SW 1271 (cell line): Measurements from ENCODE around the gene DNAH1.

Experiments used
- DNase-seq, 2 experiments: peaks; one replicate each; lab custom pipeline; 2025; lab: John Stamatoyannopoulos, UW

Gene DNAH1

DNA sequence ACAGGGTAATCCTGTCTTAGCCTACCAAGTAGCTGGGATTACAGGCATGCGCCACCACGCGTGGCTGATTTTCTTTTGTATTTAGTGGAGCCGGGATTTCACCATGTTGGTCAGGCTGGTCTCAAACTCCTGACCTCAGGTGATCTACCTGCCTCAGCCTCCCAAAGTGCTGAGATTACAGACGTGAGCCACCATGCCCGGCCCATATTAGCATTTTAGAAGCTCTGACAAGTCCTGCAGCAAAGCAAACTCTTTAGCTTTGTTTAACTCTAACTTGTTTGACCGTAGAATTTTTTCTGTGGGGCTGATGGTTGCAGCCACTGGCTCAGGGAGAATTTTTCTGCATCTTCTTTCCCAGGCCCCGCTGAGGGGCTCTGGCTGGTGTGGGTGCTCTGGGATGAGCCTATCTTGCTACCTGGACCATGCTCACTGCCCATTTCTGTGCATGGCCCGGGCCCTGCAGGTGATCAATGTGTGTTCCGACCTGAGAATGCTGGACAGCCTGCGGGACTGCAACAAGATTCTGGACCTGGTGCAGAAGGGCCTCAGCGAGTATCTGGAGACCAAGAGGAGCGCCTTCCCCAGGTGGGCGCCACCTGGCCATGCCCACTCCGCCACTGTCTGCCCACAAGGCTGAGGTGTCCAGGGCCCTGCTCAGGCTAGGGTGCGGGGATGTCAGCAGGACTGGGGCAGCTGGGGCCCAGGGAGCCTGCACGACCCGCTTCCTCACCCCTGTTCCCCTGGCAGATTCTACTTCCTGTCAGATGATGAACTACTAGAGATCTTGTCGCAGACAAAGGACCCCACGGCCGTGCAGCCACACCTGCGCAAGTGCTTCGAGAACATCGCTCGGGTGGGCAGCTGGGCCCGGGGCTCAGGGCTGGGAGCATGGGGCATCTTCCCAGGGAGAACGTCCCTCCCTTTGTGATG is 41.3 kb downstream of the DNAH1 start:
- DNase-seq, result no peak

DNA sequence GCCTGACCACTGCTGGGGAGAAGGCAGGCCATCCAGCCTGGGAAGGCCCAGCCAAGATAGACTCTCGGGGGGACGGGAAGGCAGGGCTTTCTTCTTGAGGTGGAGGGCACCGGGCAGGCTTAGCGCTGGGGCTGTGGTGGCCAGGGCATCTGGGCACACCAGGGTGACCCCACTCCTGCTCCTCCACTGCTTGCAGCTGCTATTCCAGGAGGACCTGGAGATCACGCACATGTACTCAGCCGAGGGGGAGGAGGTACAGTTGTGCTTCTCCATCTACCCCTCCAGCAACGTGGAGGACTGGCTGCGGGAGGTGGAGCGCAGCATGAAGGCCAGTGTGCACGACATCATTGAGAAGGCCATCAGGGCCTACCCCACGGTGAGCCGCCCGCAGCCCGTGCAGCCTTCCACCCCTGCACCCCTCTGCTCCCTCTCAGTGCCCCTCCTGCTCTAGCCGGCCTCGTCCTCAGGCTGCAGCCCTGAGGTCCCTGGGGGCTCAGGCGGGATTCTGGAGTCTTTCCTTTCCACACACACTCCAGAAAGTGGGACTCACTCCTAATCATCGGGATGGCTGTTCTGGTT is 42.3 kb downstream of the DNAH1 start:
- DNase-seq, result no peak

DNA sequence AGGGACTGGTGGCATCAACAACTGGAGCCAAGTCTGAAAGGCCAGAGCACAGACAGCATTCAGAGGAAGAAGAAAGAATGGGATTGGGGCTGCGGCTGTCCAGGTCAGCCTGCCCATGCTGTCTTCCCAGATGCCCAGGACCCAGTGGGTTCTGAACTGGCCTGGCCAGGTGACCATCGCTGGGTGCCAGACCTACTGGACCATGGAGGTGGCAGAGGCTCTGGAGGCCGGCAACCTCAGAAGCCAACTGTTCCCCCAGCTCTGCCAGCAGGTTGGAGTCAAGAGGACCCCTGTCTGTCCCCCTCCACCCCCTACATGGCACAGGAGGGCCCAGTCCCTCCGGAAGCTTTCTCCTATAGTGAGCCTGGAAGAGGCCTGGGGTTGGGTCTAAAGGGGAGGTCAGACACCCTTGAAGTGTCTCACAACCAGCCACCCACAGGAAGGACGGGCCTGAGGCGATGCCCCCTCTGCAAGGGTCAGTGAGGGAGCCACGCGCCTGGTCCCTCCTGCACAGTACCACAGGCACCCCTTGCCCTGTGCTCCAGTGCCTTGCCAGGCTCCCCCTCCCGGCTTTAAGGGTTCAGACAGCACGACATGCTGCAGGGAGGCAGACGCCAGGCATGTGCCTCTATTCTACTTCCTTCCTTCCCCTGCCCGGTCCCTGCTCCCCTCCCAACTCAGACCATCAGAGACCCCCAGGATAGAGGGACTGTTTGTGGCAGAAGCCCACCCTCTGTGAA is 43.2 kb downstream of the DNAH1 start:
- no peak for DNase-seq

DNA sequence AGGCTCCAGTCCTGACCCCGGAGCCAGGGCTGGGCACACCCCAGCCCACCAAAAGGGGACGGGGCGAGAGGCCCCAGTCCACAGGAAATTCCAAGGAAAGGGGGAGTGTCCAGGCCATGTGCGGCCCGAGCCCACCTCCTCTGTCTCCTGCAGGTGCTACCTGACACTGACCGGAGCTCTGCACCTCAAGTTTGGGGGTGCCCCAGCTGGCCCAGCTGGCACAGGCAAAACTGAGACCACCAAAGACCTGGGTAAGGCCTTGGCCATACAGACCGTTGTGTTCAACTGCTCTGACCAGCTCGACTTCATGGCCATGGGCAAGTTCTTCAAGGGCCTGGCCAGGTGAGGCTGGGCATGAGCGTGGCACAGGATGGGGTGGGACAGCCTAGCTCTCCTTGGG is 44.9 kb downstream of the DNAH1 start:
- no peak for DNase-seq

DNA sequence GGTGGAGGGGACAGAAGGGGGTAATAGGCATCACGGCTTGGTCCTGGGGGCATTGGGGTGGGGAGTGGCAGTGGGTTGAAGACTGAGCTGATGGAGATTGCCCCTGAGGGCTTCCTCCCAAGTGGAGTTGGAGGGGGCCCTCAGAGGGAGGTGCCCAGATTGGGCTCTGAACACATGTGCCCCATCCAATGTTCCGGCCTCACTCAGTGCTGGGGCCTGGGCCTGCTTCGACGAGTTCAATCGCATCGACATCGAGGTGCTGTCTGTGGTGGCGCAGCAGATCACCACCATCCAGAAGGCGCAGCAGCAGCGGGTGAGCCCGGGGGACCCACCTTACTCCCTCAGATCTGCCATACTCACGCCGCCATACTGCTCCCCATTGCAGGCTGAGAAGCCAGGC is 45.3 kb downstream of the DNAH1 start:
- no peak for DNase-seq

DNA sequence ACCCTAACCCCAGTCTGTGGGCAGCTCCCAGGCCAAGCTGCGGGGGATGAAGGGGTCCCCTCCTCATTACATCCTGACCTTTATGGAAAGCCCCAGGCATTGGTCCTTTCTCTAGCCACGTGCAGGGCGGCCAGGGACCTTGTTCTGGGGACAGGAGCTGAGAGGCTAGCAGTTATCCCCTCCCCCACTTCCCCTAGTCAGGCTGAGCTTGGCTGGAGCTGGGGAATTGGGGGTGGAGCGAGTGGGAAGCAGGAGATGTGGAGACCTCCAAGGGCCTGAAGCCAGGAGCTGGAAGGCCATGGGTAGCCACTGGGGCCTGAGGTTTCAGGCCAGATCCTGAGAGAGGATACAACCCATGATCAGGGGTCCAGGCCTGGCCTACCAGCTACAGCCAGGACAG is 45.8 kb downstream of the DNAH1 start:
- DNase-seq, result no peak

DNA sequence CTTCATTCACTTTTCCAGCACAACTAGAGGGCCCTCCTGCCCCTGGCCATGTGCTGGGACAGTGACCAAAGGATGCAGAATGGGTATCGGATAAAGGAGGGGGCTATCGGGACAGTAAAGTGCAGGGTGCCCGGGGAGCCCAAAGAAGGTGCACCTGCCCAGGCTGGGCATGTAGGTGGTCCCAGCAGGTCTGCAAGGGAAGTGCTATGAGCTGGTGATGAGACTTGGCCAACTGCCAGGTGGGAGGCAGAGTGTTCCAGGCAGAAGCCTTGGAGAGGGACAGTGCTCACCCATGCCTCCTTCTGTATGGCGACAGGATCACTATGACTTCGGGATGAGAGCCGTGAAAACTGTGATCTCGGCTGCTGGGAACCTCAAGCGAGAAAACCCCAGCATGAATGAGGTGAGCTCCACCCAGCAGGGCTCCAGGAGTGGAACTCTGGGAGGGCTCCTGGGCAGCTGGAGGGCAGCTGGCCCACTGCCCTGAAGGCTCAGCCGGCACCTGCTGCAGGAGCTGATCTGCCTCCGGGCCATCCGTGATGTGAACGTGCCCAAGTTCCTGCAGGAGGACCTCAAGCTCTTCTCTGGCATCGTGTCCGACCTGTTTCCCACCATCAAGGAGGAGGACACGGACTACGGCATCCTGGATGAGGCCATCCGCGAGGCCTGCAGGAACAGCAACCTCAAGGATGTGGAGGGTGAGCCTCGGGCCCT is 48.4 kb downstream of the DNAH1 start:
- DNase-seq, result no peak

DNA sequence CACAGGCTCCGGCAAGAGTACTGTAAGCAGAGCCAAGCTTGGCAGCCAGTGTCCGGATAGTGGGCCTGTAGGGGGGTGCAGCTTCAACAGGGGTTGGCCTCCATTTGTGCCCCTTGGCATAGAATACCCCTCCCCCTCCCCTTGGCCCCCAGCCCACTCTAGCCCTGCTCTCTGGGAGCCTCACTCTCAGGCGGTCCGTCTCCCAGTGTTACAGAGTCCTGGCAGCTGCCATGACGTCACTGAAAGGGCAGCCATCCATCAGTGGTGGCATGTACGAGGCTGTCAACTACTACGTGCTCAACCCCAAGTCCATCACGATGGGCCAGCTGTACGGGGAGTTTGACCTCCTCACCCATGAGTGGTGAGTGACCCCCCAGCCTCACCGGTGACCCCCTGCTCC is 50.4 kb downstream of the DNAH1 start:
- no peak for DNase-seq

DNA sequence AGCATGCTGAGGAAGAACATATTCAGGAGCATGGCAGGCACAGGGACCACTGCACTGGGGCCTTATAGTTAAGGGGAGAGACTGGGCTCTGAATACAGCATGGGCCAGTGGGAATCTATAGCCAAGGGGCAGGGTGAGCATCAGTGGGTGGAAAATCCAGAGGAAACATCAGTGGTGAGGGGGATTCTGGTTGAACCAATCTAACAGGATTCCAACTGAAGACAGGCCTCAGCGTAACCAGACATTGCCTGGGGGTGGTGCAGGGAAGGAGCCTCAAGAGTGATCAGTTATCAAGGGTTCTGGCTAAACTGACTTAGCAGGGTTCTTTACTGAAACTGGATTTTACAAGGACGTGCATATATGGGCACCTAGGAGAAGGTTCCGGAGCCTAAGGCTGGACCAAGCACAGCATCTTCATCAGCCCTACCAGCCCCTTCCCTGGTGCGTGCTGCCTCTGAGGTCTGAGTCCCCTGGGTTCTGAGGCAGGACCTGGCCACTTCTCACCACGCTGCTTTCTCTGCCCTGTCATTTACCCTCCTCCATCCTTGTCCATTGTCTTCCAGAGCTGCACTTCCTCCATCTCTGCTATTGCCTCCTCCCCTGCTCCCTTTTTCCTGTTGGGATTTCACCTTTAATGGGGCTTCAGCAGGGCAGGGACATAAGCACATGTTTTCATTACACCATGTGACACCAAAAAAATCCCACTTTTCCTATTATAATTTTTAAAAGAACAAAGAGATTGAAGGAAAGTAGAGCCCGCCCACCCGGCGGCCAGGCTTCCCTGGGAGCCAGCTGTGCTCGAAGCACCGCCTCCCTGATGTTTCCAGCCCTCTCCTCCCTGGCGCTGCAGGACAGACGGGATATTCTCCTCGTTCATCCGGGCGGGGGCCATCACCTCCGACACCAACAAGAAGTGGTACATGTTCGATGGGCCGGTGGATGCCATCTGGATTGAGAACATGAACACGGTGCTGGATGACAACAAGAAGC is 52.1 kb downstream of the DNAH1 start:
- no peak for DNase-seq

DNA sequence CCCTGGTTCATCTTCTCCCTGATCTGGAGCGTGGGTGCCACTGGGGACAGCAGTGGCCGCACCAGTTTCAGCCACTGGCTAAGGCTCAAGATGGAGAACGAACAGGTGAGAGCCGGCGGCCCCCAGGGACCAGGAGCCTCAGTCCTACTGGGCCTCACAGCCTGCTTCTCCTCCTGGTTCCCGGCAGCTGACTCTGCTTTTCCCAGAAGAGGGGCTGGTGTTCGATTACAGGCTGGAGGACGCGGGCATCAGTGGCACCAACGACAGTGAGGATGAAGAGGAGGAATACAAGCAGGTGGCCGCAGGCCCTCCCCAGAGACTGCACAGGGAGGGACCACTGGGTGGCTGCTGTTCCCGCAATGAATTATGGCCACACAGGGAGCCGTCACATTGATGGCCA is 54.4 kb downstream of the DNAH1 start:
- DNase-seq, result no peak

DNA sequence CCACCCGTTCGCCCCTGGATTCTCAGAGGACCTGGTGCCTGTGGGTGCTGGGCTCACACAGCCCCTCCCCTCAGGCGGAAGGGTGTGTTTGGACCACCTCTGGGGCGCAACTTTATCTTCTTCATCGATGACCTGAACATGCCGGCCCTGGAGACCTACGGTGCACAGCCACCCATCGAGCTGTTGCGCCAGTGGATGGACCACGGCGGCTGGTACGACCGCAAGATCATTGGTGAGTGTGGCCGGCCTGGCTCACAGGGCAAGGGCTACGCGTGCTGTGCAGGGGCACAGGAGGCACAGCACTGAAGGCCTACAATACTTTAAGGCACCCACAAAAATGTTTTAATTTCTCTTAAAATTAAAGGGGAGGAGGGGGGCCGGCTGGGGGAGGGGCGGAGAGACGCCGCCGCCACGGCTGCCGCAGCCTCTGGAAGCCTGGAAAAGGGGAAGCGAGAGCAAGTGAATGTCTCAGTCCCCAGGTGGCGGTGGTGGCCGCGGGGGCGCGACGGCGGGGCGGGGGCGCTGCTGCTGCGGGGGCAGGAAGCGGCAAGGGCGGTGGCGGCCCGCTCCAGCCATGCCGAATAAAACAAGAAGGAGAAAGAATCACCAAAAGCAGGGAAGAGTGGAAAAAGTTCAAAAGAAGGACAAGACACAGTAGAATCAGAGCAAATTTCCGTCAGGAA is 56.8 kb downstream of the DNAH1 start:
- no peak for DNase-seq

DNA sequence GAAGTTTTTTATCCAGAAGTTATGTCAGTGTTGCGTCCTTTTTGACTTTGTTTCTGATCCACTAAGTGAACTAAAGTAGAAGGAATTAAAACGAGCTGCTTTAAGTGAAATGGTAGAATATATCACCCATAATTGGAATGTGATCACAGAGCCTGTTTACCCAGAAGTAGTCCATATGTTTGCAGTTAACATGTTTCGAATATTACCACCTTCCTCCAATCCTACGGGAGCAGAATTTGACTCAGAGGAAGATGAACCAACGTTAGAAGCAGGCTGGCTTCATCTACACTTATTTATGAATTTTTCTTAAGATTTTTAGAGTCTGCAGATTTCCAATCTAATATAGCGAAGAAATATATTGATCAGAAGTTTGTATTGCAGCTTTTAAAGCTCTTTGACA is 57.6 kb downstream of the DNAH1 start:
- no peak for DNase-seq

DNA sequence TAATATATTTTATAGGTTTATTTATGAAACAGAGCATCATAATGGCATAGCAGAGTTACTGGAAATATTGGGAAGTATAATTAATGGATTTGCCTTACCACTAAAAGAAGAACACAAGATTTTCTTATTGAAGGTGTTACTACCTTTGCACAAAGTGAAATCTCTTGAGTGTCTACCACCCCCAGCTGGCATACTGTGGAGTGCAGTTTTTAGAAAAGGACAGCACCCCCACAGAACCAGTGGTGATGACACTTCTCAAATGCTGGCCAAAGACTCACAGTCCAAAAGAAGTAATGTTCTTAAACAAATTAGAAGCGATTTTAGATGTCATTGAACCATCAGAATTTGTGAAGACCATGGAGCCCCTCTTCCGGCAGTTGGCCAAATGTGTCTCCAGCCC is 58.1 kb downstream of the DNAH1 start:
- no peak for DNase-seq

DNA sequence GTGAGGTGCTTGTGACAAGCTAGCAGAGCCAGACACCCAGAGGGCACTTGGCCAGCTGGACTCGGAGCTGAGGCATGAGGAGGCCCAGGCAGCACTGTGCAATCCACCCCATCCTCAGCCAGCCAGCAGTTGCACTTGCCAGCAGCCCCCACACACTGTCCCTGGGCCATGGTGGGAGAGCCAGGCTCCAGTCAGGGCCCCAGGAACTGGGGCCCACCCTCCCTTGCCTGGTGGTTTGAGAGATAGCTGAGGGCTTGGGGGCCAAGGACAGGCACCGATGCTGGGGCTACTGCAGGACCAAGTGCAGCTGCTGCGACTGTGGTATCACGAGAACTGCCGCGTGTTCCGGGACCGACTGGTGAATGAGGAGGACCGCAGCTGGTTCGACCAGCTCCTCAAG is 63.5 kb downstream of the DNAH1 start:
- no peak for DNase-seq

DNA sequence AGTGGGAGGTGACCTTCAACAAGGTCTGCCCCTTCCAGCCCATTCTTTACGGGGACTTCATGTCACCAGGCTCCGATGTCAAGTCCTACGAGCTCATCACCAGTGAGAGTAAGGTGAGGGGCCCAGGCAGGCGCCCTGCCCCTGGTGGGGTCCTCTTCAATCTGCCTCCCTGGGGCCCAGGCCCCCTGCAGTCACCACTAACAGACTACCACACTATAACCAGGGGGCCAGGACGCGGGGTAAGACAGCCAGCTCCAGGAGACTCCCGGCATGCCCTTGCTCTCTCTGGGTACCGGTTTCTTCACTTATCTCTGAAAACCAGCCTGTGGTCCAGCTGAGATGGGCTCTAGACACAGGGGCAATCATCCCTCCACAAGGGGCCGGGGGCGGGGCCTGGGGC is 63.9 kb downstream of the DNAH1 start:
- no peak for DNase-seq

DNA sequence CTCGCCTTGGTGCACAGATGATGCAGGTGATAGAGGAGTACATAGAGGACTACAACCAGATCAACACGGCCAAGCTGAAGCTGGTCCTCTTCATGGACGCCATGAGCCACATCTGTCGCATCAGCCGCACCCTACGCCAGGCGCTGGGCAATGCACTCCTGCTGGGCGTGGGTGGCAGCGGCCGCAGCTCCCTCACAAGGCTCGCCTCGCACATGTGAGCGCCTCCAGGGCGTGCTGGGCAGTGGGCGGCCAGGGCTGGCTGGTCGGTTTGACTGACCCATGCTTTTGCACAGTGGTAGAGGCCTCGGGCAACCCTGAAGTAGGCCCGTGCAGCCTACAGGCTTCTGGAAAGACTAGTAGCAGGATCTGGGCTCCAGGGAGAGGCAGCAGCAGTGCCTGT is 65.5 kb downstream of the DNAH1 start:
- no peak for DNase-seq

DNA sequence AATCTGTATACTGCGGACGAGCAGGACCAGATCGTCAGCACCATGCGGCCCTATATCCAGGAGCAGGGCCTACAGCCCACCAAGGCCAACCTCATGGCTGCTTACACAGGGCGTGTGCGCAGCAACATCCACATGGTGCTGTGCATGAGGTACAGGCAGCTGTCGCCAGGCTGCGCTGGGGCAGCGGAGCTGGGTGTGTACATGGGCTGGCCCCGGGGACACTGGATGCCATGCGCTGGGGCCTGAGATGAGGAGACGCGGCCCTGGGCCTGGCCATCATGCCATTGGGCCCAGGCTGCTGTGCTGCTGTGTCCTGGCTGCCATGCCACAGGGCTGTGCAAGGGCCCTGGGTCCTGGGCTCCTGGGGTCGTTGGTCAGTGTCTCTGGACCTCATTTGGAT is 67.3 kb downstream of the DNAH1 start:
- no peak for DNase-seq

DNA sequence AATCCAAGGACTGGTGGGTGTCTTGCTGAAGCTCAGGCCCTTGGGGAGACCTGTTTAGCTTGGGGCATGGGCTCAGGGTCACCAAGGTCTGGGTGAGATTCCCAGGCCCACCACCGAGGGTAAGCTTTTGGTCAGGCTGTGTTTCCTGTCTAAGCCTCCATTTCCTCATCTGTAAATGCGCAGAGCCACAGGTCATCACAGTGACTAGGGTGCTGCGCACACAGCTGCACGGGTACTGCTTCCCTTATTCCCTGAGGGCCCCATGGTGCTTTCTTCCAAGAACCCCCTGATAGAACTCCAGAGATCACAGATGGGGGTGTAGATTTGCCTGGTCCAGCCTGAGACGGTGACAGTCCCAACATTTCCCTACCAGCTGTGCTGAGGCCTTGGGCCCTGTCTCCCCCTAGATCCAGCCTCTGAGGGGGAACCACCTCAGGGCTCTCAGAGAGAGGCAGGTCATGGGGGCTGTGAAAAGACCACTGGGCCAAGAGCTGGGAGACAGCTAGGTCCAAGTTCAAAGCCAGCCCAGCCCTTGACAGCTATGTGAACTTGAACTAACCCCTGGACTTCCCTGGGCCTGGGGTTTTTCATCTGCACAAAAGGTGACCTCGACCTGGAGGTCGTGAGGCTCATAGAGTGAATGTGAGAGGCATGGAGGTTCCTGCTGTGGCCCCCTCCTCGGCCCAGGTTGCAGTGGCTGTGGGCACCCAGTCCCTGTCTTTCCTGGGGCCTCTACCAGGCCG is 68.1 kb downstream of the DNAH1 start:
- DNase-seq, result no peak

DNA sequence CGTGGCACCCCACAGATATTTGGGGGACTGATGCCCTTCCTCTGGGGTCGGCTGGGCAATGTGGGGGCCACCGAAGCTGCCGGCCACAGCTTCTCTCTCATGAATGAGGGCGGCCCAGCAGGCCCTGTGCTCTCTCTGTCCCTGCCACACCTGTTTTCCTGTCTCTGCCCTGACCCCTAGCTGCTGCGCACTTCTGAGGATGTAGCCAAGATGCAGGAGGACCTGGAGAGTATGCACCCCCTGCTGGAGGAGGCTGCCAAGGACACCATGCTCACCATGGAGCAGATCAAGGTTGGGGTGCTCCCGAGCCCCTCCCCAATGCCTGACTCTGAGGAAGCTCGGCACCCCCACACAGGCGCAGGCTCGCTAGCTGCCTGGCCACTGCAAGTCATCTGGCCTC is 69.0 kb downstream of the DNAH1 start:
- DNase-seq, result no peak

DNA sequence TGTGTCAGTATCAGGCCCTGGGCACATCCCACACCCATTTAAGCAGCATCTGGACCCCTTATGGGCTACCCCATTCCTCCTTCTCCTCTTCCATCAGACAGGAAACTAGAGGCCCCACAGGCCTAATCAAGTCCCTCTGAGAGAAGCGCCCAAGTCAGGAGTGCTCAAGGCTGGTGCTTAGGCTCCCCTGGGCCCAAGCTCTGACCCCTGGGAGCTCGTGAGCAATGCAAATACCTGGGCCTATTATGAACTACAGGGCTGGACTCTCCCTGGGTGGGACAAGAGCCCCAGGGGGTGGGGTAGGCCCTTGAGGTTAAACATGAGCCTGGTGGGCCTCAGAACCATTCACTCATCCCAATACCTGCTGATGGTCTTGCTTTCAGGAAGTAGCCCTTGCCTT is 71.4 kb downstream of the DNAH1 start:
- no peak for DNase-seq
